Measurements from ENCODE around the gene PARD6A. TPM values are rescaled to one million over a fixed set of nuclear protein-coding genes. Genes with fewer than 3 reads are reported as not detected.

PARD6A gene
- total and polyA plus RNA-seq, 2 of the 13 experiments (the other 11 are each of a cell fraction or from before 2014, with no cell fraction given) = 3.5 to 4.3 TPM

DNA sequence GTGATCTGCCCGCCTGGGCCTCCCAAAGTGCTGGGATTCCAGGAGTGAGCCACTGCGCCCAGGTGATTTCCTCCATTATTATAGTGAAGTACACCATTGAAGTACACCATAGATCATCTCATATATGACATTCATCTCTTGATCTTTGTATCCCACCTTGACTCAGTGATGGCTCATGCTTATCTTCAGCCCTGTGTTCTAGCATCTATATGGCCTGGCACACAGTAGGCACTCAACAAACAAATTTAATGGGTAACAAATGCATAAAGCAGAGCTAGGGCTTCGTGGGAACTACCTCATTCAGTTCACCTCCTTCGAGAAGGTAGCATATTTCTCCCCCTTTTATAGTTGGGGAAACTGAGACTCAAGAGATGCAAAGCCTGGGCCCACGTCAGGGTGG lies 4.8 kb downstream of the PARD6A start (continued):
- no peak for TF ChIP-seq ZBTB26 (CRISPR knock-in tag; IDR thresholded peaks at IDR 0.05; ENCODE audit: borderline replicate concordance)
- TF ChIP-seq ZNF703 (CRISPR knock-in tag; IDR thresholded peaks at IDR 0.05; ENCODE audit: borderline replicate concordance) = no peak
- TF ChIP-seq DPF2 (CRISPR knock-in tag; IDR thresholded peaks at IDR 0.05; ENCODE audit: borderline replicate concordance, low read depth) = no peak
- TF ChIP-seq WIZ (CRISPR knock-in tag; IDR thresholded peaks at IDR 0.05) = no peak
- TF ChIP-seq, protein P1, sequence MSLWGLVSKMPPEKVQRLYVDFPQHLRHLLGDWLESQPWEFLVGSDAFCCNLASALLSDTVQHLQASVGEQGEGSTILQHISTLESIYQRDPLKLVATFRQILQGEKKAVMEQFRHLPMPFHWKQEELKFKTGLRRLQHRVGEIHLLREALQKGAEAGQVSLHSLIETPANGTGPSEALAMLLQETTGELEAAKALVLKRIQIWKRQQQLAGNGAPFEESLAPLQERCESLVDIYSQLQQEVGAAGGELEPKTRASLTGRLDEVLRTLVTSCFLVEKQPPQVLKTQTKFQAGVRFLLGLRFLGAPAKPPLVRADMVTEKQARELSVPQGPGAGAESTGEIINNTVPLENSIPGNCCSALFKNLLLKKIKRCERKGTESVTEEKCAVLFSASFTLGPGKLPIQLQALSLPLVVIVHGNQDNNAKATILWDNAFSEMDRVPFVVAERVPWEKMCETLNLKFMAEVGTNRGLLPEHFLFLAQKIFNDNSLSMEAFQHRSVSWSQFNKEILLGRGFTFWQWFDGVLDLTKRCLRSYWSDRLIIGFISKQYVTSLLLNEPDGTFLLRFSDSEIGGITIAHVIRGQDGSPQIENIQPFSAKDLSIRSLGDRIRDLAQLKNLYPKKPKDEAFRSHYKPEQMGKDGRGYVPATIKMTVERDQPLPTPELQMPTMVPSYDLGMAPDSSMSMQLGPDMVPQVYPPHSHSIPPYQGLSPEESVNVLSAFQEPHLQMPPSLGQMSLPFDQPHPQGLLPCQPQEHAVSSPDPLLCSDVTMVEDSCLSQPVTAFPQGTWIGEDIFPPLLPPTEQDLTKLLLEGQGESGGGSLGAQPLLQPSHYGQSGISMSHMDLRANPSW (CRISPR knock-in tag; IDR thresholded peaks at IDR 0.05; ENCODE audit: borderline replicate concordance) = no peak
- TF ChIP-seq, protein P2, sequence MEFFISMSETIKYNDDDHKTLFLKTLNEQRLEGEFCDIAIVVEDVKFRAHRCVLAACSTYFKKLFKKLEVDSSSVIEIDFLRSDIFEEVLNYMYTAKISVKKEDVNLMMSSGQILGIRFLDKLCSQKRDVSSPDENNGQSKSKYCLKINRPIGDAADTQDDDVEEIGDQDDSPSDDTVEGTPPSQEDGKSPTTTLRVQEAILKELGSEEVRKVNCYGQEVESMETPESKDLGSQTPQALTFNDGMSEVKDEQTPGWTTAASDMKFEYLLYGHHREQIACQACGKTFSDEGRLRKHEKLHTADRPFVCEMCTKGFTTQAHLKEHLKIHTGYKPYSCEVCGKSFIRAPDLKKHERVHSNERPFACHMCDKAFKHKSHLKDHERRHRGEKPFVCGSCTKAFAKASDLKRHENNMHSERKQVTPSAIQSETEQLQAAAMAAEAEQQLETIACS (CRISPR knock-in tag; IDR thresholded peaks at IDR 0.05) = no peak
- peak; percentile 34; the same call in 1 of the 2 replicates for TF ChIP-seq ZSCAN29 (CRISPR knock-in tag; conservative IDR thresholded peaks at IDR 0.05)
- TF ChIP-seq TBL1XR1 (IDR thresholded peaks at IDR 0.05; ENCODE audit: borderline replicate concordance, low read length, partially characterized antibody) = no peak
- TF ChIP-seq ZNF431 (CRISPR knock-in tag; IDR thresholded peaks at IDR 0.05; ENCODE audit: borderline replicate concordance, low read depth) = no peak
- TF ChIP-seq, protein P3, sequence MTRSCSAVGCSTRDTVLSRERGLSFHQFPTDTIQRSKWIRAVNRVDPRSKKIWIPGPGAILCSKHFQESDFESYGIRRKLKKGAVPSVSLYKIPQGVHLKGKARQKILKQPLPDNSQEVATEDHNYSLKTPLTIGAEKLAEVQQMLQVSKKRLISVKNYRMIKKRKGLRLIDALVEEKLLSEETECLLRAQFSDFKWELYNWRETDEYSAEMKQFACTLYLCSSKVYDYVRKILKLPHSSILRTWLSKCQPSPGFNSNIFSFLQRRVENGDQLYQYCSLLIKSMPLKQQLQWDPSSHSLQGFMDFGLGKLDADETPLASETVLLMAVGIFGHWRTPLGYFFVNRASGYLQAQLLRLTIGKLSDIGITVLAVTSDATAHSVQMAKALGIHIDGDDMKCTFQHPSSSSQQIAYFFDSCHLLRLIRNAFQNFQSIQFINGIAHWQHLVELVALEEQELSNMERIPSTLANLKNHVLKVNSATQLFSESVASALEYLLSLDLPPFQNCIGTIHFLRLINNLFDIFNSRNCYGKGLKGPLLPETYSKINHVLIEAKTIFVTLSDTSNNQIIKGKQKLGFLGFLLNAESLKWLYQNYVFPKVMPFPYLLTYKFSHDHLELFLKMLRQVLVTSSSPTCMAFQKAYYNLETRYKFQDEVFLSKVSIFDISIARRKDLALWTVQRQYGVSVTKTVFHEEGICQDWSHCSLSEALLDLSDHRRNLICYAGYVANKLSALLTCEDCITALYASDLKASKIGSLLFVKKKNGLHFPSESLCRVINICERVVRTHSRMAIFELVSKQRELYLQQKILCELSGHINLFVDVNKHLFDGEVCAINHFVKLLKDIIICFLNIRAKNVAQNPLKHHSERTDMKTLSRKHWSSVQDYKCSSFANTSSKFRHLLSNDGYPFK (CRISPR knock-in tag; IDR thresholded peaks at IDR 0.05; ENCODE audit: borderline replicate concordance) = no peak
- TF ChIP-seq KAT7 (CRISPR knock-in tag; IDR thresholded peaks at IDR 0.05; ENCODE audit: borderline replicate concordance) = no peak
- no peak for TF ChIP-seq DMAP1 (CRISPR knock-in tag; IDR thresholded peaks at IDR 0.05)
- no peak for TF ChIP-seq ZSCAN25 (CRISPR knock-in tag; IDR thresholded peaks at IDR 0.05)
- no peak for TF ChIP-seq HNRNPK (IDR thresholded peaks at IDR 0.05; ENCODE audit: low read depth, low read length, poor library complexity, severe bottlenecking)
- TF ChIP-seq ZKSCAN1 (IDR thresholded peaks at IDR 0.05; ENCODE audit: low read length) = peak; percentile 82
- TF ChIP-seq ZBTB3 (CRISPR knock-in tag; IDR thresholded peaks at IDR 0.05; ENCODE audit: borderline replicate concordance, low read depth) = no peak
- TF ChIP-seq SNAPC5 (CRISPR knock-in tag; IDR thresholded peaks at IDR 0.05; ENCODE audit: borderline replicate concordance) = no peak
- peak; percentile 8; the same call in 1 of the 2 replicates for TF ChIP-seq ZC3H13 (CRISPR knock-in tag; IDR thresholded peaks at IDR 0.05)
- TF ChIP-seq SNAI1 (CRISPR knock-in tag; IDR thresholded peaks at IDR 0.05; ENCODE audit: borderline replicate concordance) = no peak
- TF ChIP-seq ZGPAT (CRISPR knock-in tag; IDR thresholded peaks at IDR 0.05) = no peak
- no peak for TF ChIP-seq YEATS4 (CRISPR knock-in tag; IDR thresholded peaks at IDR 0.05; ENCODE audit: borderline replicate concordance)

Measured in HepG2 (cell line).